Measurements from ENCODE around the gene CCDC50.

CCDC50 gene

DNA sequence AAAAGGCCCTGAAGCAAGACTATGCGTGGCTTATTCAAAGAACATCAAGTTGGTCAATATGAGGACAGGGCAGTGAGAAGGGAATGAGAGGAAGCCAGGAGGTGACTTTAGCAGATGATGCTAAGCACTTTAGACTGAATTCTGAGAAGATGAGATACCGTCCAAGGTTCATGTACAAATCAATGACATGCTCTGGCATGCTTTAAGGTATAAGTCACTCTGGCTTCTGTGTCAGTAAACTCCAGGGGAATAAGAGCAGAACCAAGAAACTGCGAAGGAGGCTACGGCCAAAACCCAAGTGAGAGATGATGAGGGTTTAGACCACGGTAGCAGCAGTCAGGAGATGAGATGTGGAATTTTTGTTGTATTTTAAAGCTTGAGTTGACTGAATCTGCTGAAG lies 8.9 kb upstream of the CCDC50 start:
- DNase-seq = no peak

DNA sequence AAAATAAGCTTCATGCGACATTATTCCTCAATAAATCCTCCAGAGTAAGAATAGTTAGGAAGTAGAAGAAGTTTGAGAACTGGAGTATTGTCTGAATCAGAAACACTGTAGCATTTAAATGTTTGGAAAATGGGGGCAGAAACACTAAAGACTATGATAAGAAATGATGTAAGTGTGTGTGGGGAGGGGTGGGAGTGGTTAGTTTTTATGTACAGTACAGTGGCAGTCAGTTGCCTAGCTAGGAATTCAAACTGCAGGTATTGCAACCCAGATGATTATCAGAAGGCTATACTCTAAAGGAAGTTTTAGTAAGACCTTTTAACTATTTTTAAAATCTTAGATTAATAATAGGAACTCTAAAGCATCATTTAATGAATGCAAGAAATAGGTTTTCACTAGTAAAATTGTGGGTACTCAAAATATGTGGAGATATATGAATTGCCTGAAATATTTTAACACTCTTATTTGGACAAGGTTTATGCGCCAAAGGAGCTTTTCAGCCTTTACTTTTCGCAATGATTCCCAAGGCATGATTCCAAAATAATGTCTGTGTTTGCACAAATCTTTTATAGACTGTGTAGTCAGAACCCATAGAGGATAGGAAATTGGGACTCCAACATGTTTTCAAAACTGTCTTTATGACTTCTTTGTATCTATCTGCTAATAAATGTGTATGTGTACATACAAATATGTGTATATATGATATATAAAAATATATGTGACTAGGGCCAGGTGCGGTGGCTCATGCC lies 8.0 kb upstream of the CCDC50 start:
- no peak for DNase-seq

DNA sequence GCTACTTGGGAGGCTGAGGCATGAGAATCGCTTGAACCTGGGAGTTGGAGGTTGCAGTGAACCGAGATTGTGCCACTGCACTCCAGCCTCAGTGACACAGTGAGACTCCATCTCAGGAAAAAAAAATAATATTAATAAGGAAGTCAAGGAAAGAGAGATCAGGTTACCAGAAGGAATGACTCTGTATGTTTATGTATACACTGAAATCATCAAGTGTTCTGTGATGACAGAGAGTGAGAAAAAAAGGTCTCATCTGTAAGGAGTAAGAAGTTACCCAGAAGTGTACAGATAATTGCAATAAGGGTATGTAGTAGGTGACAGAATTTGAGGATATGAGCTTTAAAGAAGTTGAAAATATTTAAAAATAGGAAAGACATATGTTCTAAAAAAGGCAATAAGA lies 4.3 kb upstream of the CCDC50 start:
- DNase-seq = no peak

DNA sequence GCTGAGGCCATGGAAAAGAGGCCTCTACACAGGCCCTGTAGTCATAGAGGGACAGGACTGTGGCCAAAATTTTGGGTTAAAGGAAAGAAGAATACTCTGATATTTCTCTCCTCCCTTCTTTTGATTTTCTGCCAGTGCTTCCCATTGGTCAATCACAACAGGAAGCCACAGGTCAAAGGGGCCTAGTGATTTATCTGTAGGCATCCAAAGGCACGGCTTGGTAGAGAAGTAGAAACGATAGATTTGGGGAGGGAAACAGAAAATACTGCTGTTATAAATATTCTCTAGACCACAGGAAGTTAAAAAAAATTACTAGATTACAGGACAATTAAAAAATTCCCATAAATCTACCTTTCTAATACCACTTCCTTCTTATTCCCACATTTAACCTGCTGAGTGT lies 1.7 kb upstream of the CCDC50 start:
- no peak for DNase-seq

DNA sequence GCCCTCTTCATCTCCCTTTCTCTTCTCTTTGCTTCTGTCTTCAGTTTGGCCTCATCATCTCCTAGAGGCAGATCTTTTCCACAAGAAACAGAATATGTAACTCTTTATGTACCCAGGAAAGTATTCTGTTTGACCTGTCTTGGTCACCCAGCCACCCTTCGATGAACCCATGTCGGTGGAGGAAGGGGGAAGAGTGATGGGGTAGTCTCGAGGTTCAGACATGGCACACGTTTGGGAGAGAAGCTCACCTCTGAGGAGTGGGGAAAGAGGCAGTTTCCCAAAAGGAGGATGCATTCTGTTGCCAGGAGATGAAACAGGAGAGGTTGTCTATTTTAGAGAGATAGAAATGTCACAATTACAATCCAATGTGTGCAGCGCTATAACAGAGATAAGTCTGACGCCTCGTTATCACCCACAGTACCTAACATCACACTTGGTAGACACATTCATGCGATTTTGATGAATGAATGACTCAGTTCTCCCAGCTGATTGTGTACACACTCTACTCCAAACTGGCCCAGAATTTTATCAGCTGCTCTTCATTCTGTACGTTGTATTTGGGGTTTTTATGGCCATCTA lies 722 bp upstream of the CCDC50 start:
- DNase-seq = no peak

DNA sequence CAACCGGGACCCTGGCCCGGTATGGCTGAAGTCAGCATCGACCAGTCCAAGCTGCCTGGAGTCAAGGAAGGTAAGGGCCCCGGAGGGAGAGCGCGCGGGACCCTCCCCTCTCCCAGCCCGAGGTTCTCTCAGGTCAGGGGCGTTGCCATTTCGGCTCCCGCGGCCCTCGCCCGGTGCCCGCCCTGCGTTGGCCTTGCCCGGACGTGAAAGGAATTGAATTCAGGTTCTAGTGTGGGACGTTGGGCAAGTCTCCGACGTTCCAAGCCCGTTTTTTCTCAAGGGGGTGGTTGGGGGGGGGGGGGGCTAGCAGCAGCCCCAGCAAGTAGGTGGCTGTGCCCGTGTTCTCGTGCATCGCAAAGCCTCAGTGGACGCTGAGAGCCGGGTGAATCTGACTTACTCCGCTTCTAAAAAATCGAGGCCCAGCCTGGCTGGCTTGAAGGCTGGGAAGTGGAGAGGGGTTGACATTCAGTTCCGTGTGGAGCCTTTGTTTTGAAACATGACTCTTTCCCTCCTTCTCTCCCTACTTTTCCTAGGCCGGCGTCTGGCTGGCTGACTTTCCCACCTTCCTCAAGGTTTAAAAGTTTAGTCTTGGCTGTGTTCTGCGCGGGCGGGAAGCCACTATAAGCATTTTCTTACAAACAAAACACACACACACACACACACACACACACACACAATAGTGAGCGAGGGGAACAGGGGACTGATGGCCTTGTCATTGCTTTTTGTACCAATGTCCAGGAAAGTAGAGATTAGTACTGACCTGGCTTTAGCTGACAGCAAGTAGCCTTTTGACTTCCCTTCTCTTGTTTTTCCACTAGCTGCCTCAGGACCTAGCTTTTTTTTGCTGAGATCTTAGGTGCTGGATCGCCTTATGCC lies 698 bp downstream of the CCDC50 start, which contains the start of gene UTS2B:
UTS2B (minus strand) TSS at position 873 of the 876 bp plus-strand sequence. CDS start 48,337 bp downstream, outside the sequence.
- DNase-seq = no peak

DNA sequence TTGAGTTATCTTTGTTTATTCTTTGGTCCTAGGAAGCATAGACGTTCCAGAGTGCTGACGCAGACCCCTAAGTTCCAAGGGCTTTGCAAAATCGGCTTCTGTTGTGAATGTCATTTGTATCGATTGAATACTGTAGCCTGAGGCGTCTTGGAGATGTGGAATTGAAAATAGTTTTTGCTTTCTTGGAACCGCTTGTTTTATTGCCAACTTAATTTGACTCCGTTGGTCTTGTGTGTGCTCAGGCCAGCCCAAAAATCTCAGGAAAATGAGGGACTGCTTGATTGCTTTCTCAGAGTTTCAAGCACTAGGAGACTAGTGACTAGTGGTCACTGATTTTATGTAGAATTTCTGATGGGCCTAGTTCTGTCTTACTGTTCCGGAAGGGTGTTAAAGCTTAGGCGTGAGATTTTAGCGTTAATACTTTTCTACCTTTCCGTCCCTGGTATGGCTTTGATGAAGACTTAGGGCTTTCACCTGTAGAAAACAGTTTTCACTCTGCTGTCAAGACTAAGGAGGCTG lies 1.4 kb downstream of the CCDC50 start:
- no peak for DNase-seq

DNA sequence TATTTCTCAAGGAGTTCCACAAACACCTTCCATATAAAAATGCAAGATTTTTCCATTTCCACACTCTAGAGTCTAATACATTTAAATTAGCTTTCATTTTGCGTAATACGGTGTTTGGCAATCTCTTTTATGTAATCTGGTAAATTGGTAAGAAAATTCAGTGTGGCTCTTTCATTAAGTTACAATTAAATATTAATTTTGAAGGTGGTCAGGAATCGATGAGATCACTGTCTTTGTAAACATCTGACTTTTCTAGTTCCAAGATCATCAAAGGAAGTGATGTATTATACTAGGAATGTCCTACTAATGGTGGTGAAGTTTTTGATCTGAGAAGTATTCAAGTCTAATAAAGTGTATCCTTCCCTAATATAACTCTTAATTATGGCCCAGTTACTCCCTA lies 2.2 kb downstream of the CCDC50 start:
- DNase-seq = no peak

DNA sequence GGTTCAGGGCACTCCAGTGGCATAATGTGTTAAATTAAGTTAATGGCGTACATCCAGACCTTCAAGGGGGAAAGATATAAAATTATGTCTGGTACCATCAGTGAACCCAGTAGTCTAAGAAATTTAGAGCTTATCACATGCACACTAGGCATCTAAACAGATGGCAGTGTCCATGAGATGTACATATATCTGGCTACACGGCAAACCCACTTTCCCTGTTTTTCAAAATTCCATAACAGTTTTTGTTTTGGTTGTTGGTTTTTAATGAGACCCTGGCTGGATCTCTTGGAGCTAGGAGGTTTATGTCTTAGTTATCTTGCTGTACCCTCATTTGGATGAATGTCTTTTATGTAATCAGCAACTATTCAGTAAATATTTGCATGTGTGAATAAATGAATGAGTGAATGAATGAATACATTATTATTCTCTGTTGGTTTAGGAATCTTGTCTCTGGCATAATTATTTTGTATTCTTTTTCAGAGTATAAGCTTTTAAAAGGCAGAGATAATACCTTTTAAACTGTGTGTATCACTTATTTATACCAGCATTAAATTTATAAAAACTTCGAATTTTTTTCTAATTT lies 4.2 kb downstream of the CCDC50 start:
- no peak for DNase-seq

DNA sequence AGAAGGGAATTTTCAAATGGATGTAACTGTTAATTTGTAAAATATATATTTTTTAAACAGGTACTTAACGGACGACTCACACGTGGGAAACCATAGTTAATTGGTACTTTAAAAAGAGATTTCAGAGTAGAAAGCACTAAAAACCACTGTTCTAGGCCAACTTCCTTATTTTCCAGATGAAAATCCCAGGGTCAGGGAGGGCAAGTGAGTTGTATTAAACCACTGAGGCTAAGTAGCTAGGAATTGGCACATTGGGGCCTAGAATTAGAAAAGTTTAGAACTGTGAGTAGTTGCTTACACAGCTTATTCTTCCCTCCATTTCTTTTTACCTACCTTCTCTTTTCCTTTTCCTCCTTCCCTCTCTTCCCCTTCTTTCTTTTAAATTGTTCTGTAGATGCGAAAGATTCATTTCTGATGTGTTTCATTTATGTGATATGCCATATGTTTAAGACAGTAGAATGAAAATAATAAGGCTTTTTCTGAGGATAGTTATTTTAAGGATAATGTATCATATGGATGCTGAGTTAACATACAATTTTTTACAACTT lies 5.2 kb downstream of the CCDC50 start:
- DNase-seq = no peak

DNA sequence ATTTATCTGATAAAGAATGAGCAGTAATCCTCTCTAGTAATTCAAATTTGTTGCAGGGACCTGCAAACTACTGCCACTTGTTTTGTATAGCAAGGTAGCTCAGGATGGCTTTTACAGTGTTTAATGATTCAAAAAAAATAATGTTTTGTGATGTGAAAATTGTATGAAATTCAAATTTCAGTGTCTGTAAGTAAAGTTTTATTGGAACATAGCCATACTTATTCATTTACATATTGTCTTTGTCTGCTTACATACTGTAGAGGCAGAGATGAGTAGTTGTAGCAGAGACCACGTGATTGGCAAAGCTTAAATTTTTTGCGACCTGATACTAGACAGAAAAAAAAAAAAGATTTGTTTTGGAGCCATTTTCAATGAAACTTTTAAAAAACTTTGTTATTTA lies 7.6 kb downstream of the CCDC50 start:
- DNase-seq = no peak

DNA sequence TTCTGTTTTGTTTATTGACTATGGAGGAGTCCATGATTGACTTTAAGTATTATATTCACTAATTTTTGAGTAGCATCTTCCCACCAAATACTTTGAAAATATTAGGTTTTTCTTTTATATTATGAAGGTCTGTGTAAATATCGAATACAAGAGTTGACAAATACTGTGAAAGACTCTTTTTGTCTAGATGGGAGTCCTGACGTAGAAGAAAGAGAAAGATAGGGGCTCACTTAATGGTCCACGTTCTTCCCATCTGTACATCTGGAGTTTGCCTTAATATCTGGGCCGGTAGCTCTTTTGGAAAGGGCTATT lies 8.9 kb downstream of the CCDC50 start:
- no peak for DNase-seq

DNA sequence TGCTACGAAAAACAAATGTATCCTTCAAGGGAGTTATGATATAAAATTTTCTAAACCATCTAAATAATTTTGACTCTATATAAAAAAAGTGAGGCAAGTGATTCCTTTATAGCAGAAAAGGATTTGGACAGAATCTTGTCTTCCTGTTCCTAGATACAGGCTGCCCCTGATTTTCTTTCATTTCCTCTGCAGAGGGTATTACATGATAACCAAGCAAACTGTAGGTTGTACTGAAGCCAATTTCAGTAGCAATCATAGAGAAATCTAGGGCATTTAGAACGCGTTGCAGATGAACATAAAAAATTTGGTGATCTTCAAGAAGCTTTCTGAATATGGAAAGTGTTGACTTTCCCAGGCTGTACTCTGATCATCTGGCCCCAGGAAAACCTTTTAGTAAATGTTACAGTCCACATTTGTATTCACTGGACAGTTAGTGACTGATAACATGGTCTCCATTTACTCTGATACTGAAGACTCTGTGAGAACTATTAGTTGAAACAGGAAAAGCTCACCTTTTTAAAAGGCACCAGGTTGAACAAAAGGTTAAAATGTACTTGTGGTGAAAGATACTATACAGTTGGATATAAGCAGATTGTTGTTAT lies 10.2 kb downstream of the CCDC50 start:
- DNase-seq = no peak

DNA sequence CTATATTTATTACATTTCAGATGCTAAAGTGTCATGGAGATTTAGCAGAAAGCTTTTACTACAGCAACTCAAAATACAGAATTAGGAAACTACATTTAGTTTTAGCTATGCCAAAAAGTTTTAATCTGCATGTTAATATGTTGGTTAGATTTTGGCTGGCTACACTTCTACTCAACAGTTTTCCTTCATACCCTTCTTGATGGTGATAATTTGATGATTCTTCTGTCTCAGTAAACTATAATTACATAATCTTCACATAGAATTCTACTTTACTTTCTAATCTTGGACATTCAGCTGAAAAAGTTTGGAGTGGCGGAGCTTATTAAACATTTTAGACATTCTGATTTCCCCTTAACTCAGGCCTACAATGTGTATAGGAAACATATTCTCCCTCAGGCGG lies 11.2 kb downstream of the CCDC50 start:
- DNase-seq = no peak

DNA sequence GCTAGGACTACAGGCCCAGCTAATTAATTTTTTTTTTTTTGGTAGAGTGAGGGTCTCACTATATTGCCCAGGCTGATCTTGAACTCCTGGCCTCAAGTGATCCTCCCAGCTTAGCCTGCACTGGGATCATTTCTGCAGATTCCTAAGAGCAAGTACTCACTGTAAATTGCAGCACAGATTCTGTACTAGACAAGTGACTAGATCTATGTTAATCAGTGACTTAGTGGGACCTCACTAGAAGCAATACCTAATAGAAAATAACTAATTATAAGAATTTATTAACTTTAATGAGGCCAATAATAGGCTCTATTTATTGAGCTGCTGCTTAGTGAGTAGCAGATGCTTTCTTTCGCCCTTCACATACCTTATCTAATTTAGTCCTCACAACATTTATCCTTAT lies 11.8 kb downstream of the CCDC50 start:
- DNase-seq = no peak

DNA sequence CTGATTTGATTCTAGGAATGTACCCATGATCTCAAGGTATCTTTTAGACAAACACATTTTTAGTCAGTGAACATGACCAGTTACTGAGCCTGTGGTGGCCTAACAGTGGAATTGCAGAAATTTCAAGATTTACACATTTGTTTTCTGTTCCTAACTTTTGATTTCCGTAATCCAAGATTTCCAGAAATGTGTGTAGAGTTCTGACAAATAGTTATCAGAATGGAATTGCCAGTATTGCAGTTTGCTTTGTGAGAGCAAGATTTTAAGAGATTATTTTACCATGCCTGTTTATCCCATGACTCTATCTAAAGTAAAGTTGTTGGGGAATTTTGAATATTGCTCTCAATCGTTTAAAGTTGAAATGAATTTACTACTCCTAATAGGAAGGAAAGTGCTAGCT lies 12.8 kb downstream of the CCDC50 start:
- no peak for DNase-seq

DNA sequence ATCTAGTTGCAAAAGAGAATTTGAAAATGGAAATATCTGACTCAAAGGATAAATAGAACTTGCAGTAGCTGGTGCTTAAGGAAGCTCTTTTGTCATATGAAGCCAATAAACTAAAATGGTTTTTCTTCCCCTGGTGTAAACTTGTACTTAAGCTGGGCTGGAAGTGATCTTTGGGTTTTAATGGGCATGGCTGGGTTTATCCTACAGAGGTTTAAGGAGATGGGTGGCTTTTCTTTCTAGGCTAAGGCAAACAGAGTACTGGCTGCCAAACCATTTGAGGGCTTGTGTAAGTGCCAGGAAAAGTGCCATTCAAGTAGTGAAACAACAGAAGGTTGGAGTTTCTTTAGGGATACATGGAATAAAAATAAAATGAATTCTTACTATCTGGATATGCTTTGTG lies 13.2 kb downstream of the CCDC50 start:
- DNase-seq = no peak

DNA sequence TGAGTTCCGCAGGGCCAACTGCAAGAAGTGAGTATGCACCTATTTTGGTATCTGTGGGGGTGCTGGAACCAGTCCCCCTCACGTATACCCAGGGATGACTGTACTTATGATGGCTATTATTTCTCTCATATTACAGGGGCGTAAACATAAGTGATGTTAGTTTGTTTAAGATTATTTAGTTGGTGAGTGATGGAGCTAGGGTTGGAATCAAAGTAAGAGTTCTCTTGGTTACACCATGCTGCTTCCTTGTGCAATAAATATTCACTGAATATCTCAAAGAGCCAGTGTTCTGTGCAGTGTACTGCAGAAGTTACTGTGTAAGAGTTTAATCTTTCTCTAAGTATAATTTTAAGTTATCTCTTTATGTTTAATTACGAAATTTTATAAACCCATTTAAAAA lies 13.9 kb downstream of the CCDC50 start:
- DNase-seq = no peak

DNA sequence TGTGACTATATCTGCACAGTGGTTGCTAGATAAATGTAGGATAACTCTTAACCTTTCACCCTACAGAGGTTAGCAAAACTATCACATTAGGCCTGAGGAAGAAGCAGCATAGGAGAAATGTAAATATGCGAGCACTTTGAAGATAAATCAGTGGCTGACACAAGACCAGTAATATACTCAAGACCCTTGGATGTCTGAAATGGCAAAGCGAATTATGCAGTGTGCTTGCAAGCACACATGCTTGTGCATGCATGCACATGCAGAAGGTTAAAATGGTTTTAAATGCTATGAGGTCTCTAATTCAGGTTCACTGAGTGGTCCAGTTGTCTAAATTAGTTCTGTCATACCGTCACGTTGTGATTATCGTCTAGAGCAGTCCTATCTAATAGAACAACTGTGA lies 14.7 kb downstream of the CCDC50 start:
- no peak for DNase-seq

DNA sequence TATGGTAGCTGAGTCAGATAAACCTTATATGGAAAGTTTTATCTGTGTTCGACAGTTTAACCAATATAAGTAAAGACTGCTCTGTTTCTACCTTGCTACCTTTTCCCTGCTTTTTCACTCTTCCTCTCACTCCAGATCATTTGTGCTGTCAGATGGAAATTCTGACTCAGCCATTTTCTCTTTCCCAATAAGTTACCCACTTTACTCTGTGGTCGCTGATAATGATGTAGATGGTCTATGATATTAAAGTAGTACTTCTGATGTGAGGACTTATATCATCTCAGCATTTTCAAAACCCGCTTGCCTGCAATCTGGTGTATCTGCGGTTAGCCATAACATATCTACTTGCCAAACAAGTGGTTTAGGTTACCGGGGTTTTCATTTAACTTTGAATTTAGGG lies 16.1 kb downstream of the CCDC50 start:
- no peak for DNase-seq

DNA sequence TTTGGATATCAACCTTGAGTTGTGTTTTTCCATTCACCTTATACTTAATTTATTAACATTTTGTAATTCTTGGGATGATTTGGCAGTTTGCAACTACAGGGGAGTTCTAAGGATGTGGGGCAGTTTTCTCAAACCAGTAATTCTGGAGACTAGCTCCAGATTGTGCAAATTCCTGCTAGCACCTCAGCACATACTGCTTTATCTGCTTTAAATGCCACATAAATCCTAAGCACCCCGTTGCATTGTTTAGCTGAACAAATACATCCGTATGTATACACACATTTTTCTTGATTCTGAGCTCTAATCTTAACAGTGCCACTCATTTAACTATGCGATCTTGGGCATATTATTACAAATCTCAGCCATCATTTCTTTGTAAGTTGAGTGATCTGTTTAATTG lies 18.0 kb downstream of the CCDC50 start:
- DNase-seq = no peak

DNA sequence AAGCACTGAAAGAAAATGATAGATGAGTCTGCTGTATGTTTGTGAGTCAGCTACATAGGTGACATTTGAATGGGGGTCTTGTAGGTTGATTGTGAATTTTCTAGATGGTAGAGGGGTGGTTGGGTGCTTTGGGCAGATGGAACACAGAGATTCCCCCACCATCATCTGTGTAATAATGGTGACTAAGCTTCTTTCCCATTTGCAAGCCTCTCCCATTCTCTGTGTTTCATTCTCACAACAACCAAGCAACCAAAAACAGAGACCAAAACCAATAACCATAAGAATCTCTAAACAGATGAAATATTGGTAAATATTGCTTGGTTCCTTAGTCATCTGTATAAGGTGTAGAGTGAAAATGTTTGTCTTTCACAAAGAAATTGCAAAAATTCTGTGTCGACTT lies 18.9 kb downstream of the CCDC50 start:
- DNase-seq = no peak

Data from T-helper 9 cell (primary cell).